GM23338 (cell line): ENCODE results near the gene GATAD2A.

Experiments
- CREB1 ChIP-seq: fragments of 250-450 bp; sonication (Bioruptor Pico); IDR thresholded peaks from 2 replicates; pipeline ENCODE4 v1.5.0; 2020; ENCODE audit warnings: low read depth, mild to moderate bottlenecking, moderate library complexity
- CTCF ChIP-seq, 2 experiments: fragments of 200-600 bp in 1 of 2; sonication (generic) in 1 of 2; conservative IDR thresholded peaks; 2 replicates each; pipeline versions ENCODE4 v1.5.1 to v1.6.1; 2016 to 2017; ENCODE audit warnings: antibody characterized with exemption in 2 of 2, low read depth in 2 of 2, mild to moderate bottlenecking in 2 of 2, moderate library complexity in 1 of 2
- ETS1 ChIP-seq: IDR thresholded peaks from 2 replicates; pipeline ENCODE4 v1.6.1; 2016; ENCODE audit warnings: antibody characterized with exemption
- EZH2 ChIP-seq: fragments of 200-600 bp; sonication (generic); IDR thresholded peaks from one replicate; pipeline ENCODE4 v1.8.0; 2017; ENCODE audit warnings: antibody characterized with exemption, mild to moderate bottlenecking, low read depth; ENCODE audit not compliant: unreplicated experiment
- EZH2phosphoT487 ChIP-seq: fragments of 200-600 bp; sonication (generic); IDR thresholded peaks from one replicate; pipeline ENCODE4 v1.8.1; 2018; ENCODE audit warnings: antibody characterized with exemption; ENCODE audit not compliant: unreplicated experiment
- JUNB ChIP-seq: IDR thresholded peaks from one replicate; pipeline ENCODE4 v1.6.1; 2016; ENCODE audit warnings: antibody characterized with exemption; ENCODE audit not compliant: unreplicated experiment
- NANOG ChIP-seq: IDR thresholded peaks from 2 replicates; pipeline ENCODE4 v1.6.1; 2016; ENCODE audit warnings: antibody characterized with exemption, borderline replicate concordance
- POLR2AphosphoS5 ChIP-seq: IDR thresholded peaks from 2 replicates; pipeline ENCODE4 v1.6.1; 2016; ENCODE audit warnings: antibody characterized with exemption, low read depth
- REST ChIP-seq: IDR thresholded peaks from one replicate; pipeline ENCODE4 v1.6.1; 2018; ENCODE audit warnings: antibody characterized with exemption; ENCODE audit not compliant: unreplicated experiment
- ZNF114 ChIP-seq: fragments of 250-450 bp; sonication (Bioruptor Pico); IDR thresholded peaks from 2 replicates; pipeline ENCODE4 v1.5.0; 2020; ENCODE audit warnings: mild to moderate bottlenecking, moderate library complexity
- ZNF331 ChIP-seq: fragments of 250-450 bp; sonication (Bioruptor Pico); IDR thresholded peaks from 2 replicates; pipeline ENCODE4 v1.5.0; 2020; ENCODE audit warnings: low read depth, mild to moderate bottlenecking, moderate library complexity
- ZNF462 ChIP-seq: fragments of 250-450 bp; sonication (Bioruptor Pico); IDR thresholded peaks from 2 replicates; pipeline ENCODE4 v1.5.0; 2020; ENCODE audit warnings: mild to moderate bottlenecking, moderate library complexity

- no peak for TF ChIP-seq EZH2
- TF ChIP-seq CTCF (conservative IDR thresholded peaks at IDR 0.05; ENCODE audit: low read depth in 2 of 2) = no peak
- TF ChIP-seq POLR2AphosphoS5 = no peak
- TF ChIP-seq JUNB = no peak
- TF ChIP-seq ZNF114 (CRISPR knock-in tag) = no peak
- TF ChIP-seq NANOG = no peak
- TF ChIP-seq EZH2phosphoT487 = no peak
- TF ChIP-seq REST = no peak
- TF ChIP-seq ZNF462 (CRISPR knock-in tag) = no peak
- no peak for TF ChIP-seq ETS1
- no peak for TF ChIP-seq ZNF331 (CRISPR knock-in tag)
- no peak for TF ChIP-seq CREB1 (CRISPR knock-in tag)
Observed at GRCh38 chr19:19493841-19494546, 88.5 kb downstream of the GATAD2A start.
